Transverse colon (tissue), 4 donors: ENCODE data around the gene ZBTB37. TPM values are rescaled to one million over a fixed set of nuclear protein-coding genes. Genes with fewer than 3 reads are reported as not detected.

Experiments
- DNase-seq: peaks from one replicate; pipeline ENCODE4 v3.0.0-alpha.2; 2019
- H3K27ac ChIP-seq, 4 donors: fragments of 200-600 bp; sonication (generic); 2 replicates each; pipeline ENCODE4 v1.5.1; 2016 to 2018; ENCODE audit warnings: inconsistent platforms in 4 of 4
- H3K27me3 ChIP-seq: fragments of 200-600 bp; sonication (generic); 2 replicates; pipeline ENCODE4 v1.5.1; 2017; ENCODE audit warnings: inconsistent platforms
- H3K36me3 ChIP-seq, 4 donors: fragments of 200-600 bp; sonication (generic); 2 replicates each; pipeline ENCODE4 v1.5.1; 2017 to 2019; ENCODE audit warnings: inconsistent platforms in 4 of 4
- H3K4me1 ChIP-seq, 4 donors: fragments of 200-600 bp; sonication (generic); 2 replicates each; pipeline ENCODE4 v1.5.1; 2017 to 2020; ENCODE audit warnings: inconsistent platforms in 4 of 4
- H3K4me3 ChIP-seq, 4 donors: fragments of 200-600 bp; sonication (generic); 1 replicate in 1 of 4; 2 replicates in 3 of 4; pipeline versions ENCODE4 v1.5.1 to v1.6.1; 2017 to 2019; ENCODE audit warnings: inconsistent platforms in 4 of 4
- H3K9me3 ChIP-seq, 2 donors: fragments of 200-600 bp; sonication (generic); 2 replicates each; pipeline ENCODE4 v1.5.1; 2017 to 2019; ENCODE audit warnings: inconsistent platforms in 2 of 2
- CTCF ChIP-seq, 5 experiments: fragments of 200-600 bp in 3 of 5; fragments of 450-650 bp in 2 of 5; sonication (generic) in 3 of 5; IDR thresholded peaks; 1 replicate in 2 of 5; 2 replicates in 3 of 5; pipeline ENCODE4 v1.5.1; 2016 to 2017; ENCODE audit warnings: antibody characterized with exemption in 5 of 5, inconsistent platforms in 3 of 5, mild to moderate bottlenecking in 2 of 5, moderate library complexity in 1 of 5
- EP300 ChIP-seq: sonication (generic); formaldehyde crosslinking; IDR thresholded peaks from one replicate; pipeline ENCODE4 v1.6.1; 2017; ENCODE audit warnings: antibody characterized with exemption, low read depth
- POLR2A ChIP-seq: fragments of 450-650 bp; IDR thresholded peaks from one replicate; pipeline ENCODE4 v1.6.1; 2016; ENCODE audit warnings: antibody characterized with exemption, mild to moderate bottlenecking, moderate library complexity
- POLR2AphosphoS5 ChIP-seq, 3 donors: sonication (generic); formaldehyde crosslinking; IDR thresholded peaks; one replicate each; pipeline ENCODE4 v1.6.1; 2016; ENCODE audit warnings: antibody characterized with exemption in 3 of 3
- WGBS, 2 donors: methylation state at CpG; one replicate each; pipeline ENCODE4 v1.1.5; 2018; ENCODE audit warnings: low coverage in 1 of 2; 5-methylcytosine and 5-hydroxymethylcytosine counted together
- in situ Hi-C, 4 donors: fragments of 200-750 bp; cut with MboI; loops; one replicate each; pipeline versions ENCODE4 v1.15.0 to v1.15.1; 2017; ENCODE audit warnings: low sequenced_read_pairs in 3 of 4, low pct_ligation_motif_present in 1 of 4, low pct_unique_long_range_greater_than_20kb in 1 of 4
- intact Hi-C: fragments of 100-400 bp; cut with DNase I; formaldehyde crosslinking; loops from one replicate; pipeline ENCODE4 v1.15.1; 2023; ENCODE audit warnings: low total_unique reads
- total RNA-seq, 4 donors: library from RNA; depleted of rRNA; stranded (reverse); fragments of >200 nt; gene quantifications; one replicate each; pipeline ENCODE4 v1.1.0, GENCODE V29; 2016

ZBTB37 gene
- total RNA-seq, 4 donors from 2014 or later = 4.6 to 8.3 (median 6.9) TPM

- intact Hi-C loops (no loop called here), in situ Hi-C loops (no loop called here)
- Histone ChIP-seq H3K36me3 (peaks cover 0 to 30% (median 13%) of the 10 kb centered on the region in 4 donors), H3K9me3 (no peaks in the 10 kb centered on the region), H3K27me3 (no peaks in the 10 kb centered on the region), H3K4me3 (no peak overlapping the region), H3K4me1 (peaks cover 10 to 34% (median 25%) of the 10 kb centered on the region in 4 donors), H3K27ac (no peak overlapping the region)
- 64 to 75% methylated on average over 5 of the region's 5 CpGs for WGBS, 2 donors
- no peak for TF ChIP-seq EP300
- TF ChIP-seq POLR2A = no peak
- no peak for TF ChIP-seq POLR2AphosphoS5 (IDR thresholded peaks at IDR 0.05)
- no peak for TF ChIP-seq CTCF (IDR thresholded peaks at IDR 0.05)
- no peak for DNase-seq
Observed at GRCh38 chr1:173864179-173864867, 3.9 kb upstream of the ZBTB37 start.

- intact Hi-C loops (no loop called here), in situ Hi-C loops (no loop called here)
- H3K27ac ChIP-seq = peak overlapping the region in 3 of 4 donors; percentile 24 to 98 (median 96)
- H3K9me3 ChIP-seq = no peaks in the 10 kb centered on the region
- DNase-seq = no peak
- 24 to 30% methylated on average over 2 to 4 of the region's 4 CpGs for WGBS, 2 donors
- peak overlapping the region in 2 of 4 donors; percentile 71 to 75 for H3K4me3 ChIP-seq
- no peaks in the 10 kb centered on the region for H3K27me3 ChIP-seq
- no peak for TF ChIP-seq CTCF (IDR thresholded peaks at IDR 0.05)
- TF ChIP-seq POLR2AphosphoS5 (IDR thresholded peaks at IDR 0.05) = no peak
- H3K36me3 ChIP-seq = peaks cover 0 to 27% (median 13%) of the 10 kb centered on the region in 4 donors
- peaks cover 10 to 47% (median 34%) of the 10 kb centered on the region in 4 donors for H3K4me1 ChIP-seq
Observed at GRCh38 chr1:173865468-173866164, 2.6 kb upstream of the ZBTB37 start.

GRCh38 chr1:173866413-173867115 lies 1.6 kb upstream of the ZBTB37 start:
- intact Hi-C loops = no loop called here
- no peak for DNase-seq
- WGBS, 2 donors = 10 to 13% methylated on average over 2 of the region's 2 CpGs
- H3K4me1 ChIP-seq = peaks cover 10 to 52% (median 34%) of the 10 kb centered on the region in 4 donors
- no peaks in the 10 kb centered on the region for H3K9me3 ChIP-seq
- TF ChIP-seq POLR2A = no peak
- TF ChIP-seq CTCF (IDR thresholded peaks at IDR 0.05) = no peak
- no peak for TF ChIP-seq POLR2AphosphoS5 (IDR thresholded peaks at IDR 0.05)
- TF ChIP-seq EP300 = no peak
- H3K27ac ChIP-seq = peak overlapping the region; percentile 95 to 98 (median 97)
- H3K27me3 ChIP-seq = no peaks in the 10 kb centered on the region
- in situ Hi-C loops = no loop called here
- peak overlapping the region in 3 of 4 donors; percentile 57 to 75 (median 71) for H3K4me3 ChIP-seq
- peaks cover 0 to 27% (median 13%) of the 10 kb centered on the region in 4 donors for H3K36me3 ChIP-seq

GRCh38 chr1:173867141-173867752 lies 933 bp upstream of the ZBTB37 start:
- H3K36me3 ChIP-seq = peaks cover 0 to 27% (median 13%) of the 10 kb centered on the region in 4 donors
- no peak for TF ChIP-seq POLR2AphosphoS5 (IDR thresholded peaks at IDR 0.05)
- TF ChIP-seq POLR2A = no peak
- no peak for TF ChIP-seq EP300
- no peak for TF ChIP-seq CTCF (IDR thresholded peaks at IDR 0.05)
- no peaks in the 10 kb centered on the region for H3K9me3 ChIP-seq
- DNase-seq = no peak
- peak overlapping the region; percentile 95 to 98 (median 97) for H3K27ac ChIP-seq
- 0 to 4% methylated on average over 9 to 32 of the region's 32 CpGs for WGBS, 2 donors
- intact Hi-C loops (no loop called here), in situ Hi-C loops (no loop called here)
- peak overlapping the region; percentile 55 to 75 (median 64) for H3K4me3 ChIP-seq
- peaks cover 10 to 52% (median 34%) of the 10 kb centered on the region in 4 donors for H3K4me1 ChIP-seq
- H3K27me3 ChIP-seq = no peaks in the 10 kb centered on the region
